ENCODE measurements around the gene C16orf92.

Gene C16orf92

DNA sequence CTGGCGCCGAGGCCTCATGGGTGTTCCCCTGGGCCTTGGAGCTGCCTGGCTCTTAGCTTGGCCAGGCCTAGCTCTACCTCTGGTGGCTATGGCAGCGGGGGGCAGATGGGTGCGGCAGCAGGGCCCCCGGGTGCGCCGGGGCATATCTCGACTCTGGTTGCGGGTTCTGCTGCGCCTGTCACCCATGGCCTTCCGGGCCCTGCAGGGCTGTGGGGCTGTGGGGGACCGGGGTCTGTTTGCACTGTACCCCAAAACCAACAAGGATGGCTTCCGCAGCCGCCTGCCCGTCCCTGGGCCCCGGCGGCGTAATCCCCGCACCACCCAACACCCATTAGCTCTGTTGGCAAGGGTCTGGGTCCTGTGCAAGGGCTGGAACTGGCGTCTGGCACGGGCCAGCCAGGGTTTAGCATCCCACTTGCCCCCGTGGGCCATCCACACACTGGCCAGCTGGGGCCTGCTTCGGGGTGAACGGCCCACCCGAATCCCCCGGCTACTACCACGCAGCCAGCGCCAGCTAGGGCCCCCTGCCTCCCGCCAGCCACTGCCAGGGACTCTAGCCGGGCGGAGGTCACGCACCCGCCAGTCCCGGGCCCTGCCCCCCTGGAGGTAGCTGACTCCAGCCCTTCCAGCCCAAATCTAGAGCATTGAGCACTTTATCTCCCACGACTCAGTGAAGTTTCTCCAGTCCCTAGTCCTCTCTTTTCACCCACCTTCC is 35.5 kb upstream of the C16orf92 start:
- intact Hi-C loops (cut with DNase I): no loop called here

DNA sequence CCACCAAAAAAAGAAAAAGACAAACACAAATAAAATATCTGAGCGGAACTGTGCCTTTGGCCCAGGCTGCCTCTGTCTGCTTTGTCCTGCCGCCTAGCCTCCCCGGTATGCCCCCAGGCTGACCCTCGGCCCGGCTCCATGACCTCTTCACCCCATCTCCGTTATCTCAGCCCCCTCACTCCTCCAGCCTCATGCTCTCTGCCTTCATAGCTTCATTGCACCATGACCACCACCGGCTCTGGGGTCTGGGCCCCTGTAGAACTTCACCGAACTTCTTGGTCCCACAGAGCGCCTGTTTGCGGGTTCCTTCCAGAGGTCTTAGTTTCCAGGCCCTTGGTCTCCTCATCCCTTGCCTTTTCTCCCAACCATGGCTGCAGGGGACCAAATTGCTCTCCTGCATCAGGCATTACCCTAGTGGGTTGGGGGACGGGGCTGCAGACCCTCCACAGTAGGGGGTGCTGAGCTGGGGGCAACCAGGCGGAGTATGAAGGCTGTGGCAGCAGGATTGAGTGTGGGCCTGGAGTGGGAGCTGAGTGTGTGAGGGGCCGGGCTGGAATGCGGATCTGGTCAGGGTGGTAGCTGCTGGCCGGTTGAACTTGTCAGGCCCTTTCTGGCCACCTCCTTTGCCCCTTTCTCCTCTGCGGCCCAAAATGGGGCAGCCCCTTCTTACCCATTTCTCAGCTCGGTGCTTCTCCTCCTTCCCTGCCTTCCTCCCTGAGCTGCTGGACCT is 34.5 kb upstream of the C16orf92 start:
- peak in 3 of 10 donors; percentile 22 to 66 (median 39) for DNase-seq
- intact Hi-C loops (cut with DNase I): no loop called here

More for the DNA sequence above, 35.5 kb upstream of the C16orf92 start:
- peak in 3 of 10 donors; percentile 54 to 84 (median 61) for DNase-seq

DNA sequence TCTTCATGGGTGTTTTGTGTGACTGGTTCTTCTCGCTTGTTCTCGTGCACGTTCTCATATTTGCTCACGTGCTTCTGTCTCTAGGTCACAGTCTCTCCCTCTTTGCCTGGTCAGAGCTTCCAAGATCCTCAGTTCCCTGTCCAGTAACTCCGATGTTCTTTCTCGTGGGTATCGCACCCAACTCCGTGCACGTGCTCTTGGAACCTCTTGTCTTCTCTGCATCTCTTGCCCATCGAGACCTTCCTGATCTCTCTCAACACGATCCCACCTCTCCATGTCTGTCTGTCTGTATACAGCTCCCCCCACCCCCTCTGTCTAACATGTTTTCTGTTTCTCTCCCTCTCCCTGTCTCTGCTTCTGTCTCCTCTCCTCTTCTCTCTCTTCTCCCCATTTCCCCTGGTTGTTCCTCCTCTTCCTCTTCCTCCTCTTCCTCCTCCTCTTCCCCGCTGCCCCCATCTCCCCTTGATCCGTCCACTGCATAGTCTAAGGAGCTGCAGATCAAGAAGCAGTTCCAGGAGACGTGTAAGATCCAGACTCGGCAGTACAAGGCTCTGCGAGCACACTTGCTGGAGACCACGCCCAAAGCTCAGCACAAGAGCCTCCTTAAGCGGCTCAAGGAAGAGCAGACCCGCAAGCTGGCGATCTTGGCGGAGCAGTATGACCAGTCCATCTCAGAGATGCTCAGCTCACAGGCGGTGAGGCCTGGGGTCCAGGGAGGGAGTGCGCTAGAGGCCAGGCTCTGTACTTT is 33.7 kb upstream of the C16orf92 start:
- intact Hi-C loops (cut with DNase I): no loop called here
- peak in 3 of 10 donors; percentile 15 to 43 (median 27) for DNase-seq

DNA sequence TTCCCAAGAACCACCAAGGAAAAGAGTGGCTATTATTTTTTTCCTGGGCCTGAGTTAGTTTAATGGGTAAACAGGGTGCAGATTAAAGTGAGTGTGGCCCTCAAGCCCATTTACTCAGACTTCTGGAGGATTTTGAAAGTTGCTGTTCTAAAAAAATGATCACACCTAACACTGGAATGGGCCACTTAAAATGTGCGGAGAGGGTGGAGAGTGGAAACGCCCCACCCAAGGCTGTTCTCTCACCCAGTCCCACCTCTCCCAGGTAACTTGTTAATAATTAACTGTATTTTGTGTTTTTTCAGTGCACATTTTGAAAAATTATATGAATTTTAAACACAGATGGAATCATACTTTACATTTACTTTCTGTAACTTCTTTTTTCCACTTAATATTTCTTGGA is 33.0 kb upstream of the C16orf92 start:
- peak in 2 of 10 donors; percentile 10 to 18 for DNase-seq
- intact Hi-C loops (cut with DNase I): loop anchor here (10.0 kb wide), 1 partner anchor 175 kb away; the partner anchor contains the start of genes PAGR1 and PRRT2

DNA sequence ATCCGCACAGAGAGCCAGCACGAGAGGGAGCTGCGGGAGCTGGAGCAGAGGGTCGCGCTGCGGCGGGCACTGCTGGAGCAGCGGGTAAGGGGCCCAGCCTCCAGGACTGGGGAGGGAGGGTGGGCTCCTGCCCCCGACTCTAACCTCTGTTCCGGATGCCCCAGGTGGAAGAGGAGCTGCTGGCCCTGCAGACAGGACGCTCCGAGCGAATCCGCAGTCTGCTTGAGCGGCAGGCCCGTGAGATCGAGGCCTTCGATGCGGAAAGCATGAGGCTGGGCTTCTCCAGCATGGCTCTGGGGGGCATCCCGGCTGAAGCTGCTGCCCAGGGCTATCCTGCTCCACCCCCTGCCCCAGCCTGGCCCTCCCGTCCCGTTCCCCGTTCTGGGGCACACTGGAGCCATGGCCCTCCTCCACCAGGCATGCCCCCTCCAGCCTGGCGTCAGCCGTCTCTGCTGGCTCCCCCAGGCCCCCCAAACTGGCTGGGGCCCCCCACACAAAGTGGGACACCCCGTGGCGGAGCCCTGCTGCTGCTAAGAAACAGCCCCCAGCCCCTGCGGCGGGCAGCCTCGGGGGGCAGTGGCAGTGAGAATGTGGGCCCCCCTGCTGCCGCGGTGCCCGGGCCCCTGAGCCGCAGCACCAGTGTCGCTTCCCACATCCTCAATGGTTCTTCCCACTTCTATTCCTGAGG is 32.0 kb upstream of the C16orf92 start:
- peak in 3 of 10 donors; percentile 49 to 73 (median 67) for DNase-seq
- intact Hi-C loops (cut with DNase I): loop anchor here (10.0 kb wide), 1 partner anchor 176 kb away; the partner anchor contains the start of genes PAGR1 and PRRT2

DNA sequence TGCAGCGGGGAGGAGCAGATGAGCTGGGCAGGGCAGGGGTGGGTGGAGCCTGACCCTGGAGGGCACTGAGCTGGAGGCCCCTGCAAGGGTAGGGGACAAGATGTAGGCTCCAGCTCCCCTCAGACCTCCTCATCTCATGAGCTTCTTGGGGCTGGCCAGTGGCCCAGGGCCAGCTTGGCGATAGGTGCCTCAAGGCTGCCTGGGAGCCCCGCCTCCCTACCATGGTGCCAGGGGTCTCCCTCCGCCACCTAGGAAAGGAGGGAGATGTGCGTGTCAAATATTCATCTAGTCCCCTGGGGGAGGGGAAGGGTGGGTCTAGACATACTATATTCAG is 31.5 kb upstream of the C16orf92 start:
- intact Hi-C loops (cut with DNase I): loop anchor here (10.0 kb wide), 1 partner anchor 177 kb away; the partner anchor contains the start of genes PAGR1 and PRRT2
- DNase-seq: peak in 2 of 10 donors; percentile 37 to 67

DNA sequence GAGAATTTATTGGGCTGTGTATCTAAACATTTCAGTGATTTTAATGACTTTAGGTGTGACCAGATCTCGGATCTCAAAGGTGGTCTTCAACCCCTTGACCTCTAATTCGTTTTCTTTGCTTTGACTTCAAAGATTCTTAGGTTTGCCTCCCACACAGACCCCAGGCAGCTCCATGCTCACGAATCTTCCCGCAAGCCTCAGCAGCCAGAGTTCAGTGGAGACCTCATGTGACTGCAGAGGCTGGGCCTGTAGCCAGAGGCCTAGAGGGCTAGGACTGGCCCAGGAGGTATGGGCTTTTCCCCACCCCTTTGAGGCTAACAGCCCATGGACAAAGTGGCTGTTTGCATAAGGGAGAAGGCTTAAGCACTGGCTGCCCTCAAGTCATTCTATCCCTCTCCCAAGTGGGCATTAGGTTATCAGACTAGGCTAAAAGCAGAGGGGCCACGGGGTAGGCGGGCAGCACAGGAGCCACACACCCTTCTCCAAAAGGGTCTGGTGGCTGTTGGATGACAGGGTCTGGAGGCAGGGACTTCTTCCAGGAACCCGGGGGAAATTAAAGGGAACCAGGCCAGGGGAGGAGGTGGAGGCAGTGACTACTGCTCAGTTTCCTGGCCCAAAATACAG is 30.5 kb upstream of the C16orf92 start:
- intact Hi-C loops (cut with DNase I): loop anchor here (10.0 kb wide), 1 partner anchor 178 kb away; the partner anchor contains the start of genes PAGR1 and PRRT2
- DNase-seq: peak in 3 of 10 donors; percentile 53 to 66 (median 57)

DNA sequence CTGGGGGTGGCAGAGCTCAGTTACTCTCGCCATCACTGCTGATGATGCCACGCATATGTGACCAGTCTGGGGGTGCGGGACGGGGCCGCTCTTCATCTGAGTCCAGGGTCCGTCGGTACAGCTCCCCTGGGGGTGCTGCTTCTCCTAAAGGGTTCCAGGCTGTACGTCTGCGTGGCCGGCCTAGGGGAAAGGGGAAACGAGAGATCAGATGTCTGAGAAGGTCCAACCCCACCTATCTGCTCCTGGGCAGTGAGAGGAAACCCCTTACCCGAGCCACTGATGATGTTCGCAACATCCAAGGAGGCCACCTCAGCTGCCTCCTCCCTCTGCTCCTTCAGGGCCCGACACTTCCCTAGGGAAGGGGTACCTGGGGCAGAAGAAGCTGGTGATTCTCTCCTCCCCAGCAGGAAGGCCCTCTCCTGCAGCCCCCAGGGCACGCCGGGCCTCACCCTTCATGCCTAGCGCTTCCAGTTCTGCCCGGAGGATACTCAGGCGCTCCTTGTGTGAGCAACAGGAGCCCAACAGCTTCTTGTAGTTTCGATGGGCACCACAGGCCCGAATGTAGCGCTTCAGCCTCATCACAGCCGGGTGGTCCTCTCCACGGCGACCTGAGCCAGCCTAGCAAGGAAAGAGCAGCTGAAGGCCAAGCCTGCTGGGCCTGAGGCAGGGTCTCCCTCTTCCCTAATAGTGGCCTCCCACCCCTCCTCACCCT is 29.7 kb upstream of the C16orf92 start:
- intact Hi-C loops (cut with DNase I): loop anchor here (10.0 kb wide), 1 partner anchor 179 kb away; the partner anchor contains the start of genes PAGR1 and PRRT2
- peak in 2 of 10 donors; percentile 56 to 78 for DNase-seq

DNA sequence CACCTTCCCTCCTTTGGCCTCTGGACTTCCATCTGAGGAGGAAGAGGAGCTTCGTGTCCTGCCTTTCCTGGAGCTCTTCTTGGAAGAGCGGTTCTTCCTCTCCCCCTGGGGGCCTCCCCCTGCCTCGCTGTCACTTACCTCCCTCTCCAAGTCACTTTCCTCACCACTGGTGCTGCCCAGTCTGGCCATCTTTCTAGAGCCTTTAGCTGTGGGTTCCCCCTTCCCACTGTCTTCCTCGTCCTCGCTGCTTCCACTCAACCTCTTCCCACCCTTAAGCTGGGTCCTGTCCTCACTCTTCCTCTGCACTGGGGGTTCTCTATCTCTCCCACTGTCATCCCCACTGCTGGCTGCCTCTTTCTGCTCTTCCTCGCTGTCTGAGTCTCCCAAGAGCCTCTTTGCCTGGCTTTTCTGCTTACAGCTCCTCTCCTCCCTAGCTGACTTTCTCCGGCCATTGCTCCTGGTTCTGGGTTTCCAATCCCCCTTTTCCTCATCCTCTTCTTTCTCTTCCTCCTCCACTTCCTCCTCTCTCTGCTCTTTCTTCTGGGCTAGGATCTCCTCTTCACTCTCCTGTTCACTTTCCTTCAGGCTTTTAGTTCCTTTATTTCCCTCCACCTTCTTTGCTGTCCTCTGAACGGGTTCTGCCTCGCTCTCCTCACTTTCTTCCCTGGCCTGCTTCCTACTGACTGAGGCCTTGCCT is 28.9 kb upstream of the C16orf92 start:
- intact Hi-C loops (cut with DNase I): loop anchor here (10.0 kb wide), 1 partner anchor 179 kb away; the partner anchor contains the start of genes PAGR1 and PRRT2
- no peak for DNase-seq

DNA sequence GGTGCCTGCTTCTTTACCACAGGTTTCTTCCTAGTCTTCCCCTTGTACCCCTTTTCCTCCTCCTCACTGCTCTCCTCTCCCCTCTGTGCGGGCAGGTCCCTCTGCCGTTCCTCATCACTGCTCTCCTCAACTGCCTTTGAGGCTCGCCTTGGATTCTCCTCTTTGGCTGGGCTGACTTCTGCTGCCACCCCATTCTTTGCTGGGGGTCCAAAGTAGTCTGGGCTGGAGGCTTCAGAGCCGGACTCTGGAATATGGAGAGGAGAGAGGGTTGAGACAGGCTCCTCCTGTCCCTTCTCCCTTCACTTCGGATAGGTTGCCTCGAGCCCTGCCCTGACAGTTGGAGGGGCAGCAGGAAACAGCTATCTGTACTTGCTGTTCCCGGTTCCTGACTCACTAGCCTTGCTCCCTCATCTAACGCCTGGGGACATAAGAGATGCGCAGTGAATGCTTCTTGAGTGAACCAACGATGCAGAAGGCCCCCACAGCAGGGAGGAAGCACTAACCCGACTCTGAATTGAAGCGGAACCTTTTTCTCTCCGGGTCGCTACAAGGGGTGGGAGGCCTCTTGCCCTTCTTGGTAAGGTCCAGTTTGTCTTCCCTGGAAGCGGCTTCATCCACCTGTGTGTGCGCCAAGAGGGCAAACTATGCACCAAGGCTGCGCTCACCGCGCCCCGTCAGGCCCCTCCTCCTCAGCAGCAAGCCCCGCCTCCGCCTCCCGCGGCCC is 28.2 kb upstream of the C16orf92 start:
- DNase-seq: peak in 7 of 10 donors; percentile 44 to 94 (median 53)
- intact Hi-C loops (cut with DNase I): loop anchor here (1.0 to 10.0 kb wide), 2 partner anchors 21 to 180 kb away; partner anchors contain the start of genes PAGR1, PRRT2 and TAOK2

DNA sequence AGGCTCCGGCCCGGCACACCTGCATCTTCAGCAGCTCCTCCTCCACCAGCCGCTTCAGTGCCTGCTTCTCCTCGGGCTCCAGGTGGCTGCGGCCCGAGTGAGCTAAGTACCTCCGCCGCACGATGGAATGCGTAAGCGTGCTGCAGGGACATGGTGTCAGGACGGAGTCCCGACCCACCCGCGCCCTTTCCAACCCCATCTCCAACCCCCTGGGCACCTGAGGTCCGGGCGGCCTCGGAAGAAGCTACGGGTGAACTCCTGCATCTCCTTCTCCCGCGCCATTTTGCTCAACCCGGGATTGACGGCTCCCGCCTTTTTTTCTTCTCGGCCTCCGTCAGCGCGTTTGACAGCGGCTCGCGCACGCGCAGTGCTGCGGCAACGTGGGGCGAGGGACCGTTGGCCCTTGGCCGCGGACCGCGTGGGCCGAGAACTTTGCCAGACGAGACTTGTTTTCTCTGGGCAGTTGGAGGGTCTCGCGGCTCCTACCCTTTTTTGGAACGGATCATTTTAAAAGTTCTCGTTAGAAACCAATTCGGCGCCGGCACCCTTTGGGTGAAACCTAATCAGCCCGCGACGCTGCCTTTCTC is 27.6 kb upstream of the C16orf92 start, which contains the start of gene HIRIP3:
TSS of gene HIRIP3 (minus strand) at position 294 of the 587 bp plus-strand sequence. CDS start at position 282, 12 bp downstream.
- peak; percentile 79 to 97 (median 86) for DNase-seq
- intact Hi-C loops (cut with DNase I): loop anchor here (1.0 to 10.0 kb wide), 2 partner anchors 22 to 181 kb away; partner anchors contain the start of genes PAGR1, PRRT2 and TAOK2

DNA sequence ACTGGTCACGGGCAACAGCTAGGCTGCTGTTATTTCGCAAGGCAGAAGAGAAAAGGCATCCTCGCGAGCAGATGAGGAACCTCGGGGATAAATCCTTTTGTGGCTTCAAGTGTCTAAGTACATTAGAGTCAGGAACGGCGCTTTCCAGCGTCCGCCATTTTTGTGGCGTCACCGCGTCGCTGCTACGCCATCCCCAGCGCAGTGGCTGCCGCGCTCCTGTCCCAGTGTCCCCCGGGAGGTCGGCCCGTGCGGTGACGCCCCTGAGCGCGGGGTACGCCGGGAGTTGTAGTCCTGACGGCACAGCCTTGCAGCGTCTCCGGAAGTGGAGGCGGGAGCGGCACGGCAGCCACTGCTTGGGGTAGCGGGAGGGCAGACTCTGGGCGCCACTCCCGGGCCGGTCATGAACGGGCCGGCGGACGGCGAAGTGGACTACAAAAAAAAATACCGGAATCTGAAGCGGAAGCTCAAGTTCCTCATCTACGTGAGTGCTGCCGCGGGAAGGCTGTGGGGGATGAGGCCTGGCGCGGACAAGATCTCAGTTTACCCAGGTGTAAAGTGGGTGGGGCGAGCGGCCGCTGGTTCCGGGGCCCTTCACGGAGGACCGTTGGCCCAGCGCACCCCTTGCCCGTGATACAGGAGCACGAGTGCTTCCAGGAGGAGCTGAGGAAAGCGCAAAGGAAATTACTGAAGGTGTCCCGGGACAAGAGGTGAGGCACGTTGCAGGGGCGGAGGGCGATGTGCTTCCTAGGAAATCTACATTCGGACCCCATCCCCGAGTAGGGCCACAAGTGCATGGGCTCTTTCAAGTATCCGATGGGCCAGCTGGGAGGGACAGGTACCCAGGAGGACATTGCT is 26.9 kb upstream of the C16orf92 start, which contains the start of gene INO80E:
TSS of gene INO80E (plus strand) at position 331 of the 855 bp plus-strand sequence. CDS start at position 401, 70 bp downstream.
- peak; percentile 99 to 100 (median 100) for DNase-seq
- intact Hi-C loops (cut with DNase I): loop anchor here (1.0 to 10.0 kb wide), 2 partner anchors 23 to 181 kb away; partner anchors contain the start of genes PAGR1, PRRT2 and TAOK2

DNA sequence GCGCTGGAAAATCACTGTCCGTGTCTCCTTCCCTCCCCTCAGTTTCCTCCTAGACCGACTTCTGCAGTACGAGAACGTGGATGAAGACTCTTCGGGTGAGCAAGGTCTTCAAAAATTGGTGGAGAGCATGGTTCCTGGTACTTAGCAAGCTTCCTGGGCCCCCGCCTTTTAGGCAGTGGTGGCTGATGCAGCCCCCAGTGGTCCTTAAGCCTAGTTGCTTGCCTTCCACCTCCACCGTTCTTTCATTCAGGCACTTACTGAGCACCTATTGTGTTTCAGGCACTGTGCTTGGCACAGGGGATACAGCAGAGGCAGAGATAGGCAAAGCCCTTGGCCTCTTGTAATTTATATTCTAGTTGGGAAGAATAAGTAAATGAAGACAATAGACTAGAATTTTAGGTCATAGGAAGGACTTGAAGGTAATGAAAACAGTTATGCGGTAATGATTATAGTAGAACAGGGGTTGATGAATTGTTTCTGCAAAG is 26.2 kb upstream of the C16orf92 start:
- intact Hi-C loops (cut with DNase I): loop anchor here (10.0 kb wide), 1 partner anchor 182 kb away; the partner anchor contains the start of genes PAGR1 and PRRT2

DNA sequence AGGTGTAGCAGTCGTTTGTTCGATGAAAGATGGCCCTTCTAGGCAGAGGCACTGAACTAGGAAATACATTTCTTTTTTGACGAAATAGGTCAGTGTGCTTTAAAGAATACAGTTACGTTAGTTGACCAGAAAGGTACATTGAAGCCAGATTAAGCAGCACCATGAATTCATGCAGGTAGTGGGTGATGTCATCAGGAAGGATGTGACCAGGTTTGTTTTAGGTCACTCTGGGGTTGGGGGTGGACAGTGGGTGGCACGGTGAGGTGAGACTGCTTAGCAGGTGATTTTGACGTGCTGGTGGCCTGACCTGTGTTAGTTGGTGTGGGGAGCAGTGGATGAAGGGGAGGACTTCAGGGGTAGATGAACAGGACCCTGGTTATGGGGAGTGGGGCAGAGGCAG is 23.4 kb upstream of the C16orf92 start:
- no peak for DNase-seq
- intact Hi-C loops (cut with DNase I): loop anchor here (10.0 kb wide), 1 partner anchor 185 kb away; the partner anchor contains the start of genes PAGR1 and PRRT2

More for the DNA sequence above, 26.2 kb upstream of the C16orf92 start:
- no peak for DNase-seq

Data from posterior cingulate gyrus (tissue), 11 donors.